Measurements from ENCODE around the gene SPAG9.
"Not testable (repeated sequence)": the region's sequence is repeated elsewhere in the genome, so short reads cannot be mapped to it uniquely, and the experiment has no call there.

SPAG9 gene

DNA sequence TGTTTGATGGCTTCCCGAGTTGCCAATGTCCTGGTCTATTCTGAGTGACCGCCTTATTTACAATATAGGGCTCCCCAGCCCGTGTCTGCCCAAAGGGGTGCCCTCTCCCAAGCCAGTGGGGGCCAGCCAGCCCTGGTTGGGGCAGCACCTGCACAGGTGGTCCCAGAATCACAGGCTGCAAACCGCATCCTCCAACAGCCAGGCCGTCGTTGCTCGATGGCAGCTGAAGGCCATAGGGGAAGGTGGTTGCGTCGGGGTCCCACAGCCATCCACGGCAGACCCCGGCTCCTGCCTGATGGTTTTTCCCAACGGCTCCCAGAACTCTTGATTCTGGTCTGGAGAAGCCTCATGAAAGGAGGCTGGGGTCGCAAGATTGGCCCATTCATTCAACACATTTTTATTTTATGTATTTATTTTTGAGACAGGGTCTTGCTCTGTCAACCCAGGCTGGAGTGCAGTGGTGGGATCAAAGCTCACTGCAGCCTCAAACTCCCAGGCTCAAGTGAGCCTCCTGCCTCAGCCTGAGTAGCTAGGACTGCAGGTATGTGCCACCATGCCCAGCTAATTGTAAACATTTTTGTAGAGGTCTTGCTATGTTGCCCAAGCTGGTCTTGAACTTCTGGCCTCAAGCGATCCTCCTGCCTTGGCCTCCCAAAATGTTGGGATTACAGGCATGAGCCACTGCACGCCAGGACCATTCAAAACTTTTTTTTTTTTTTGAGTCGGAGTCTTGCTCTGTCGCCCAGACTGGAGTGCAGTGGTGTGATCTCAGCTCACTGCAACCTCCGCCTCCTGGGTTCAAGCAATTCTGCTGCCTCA lies 175.6 kb downstream of the SPAG9 start:
- Histone ChIP-seq H3K36me3 (ENCODE audit: insufficient read depth, low read length) (no peaks in the 10 kb centered on the region), H3K4me3 (no peak overlapping the region), H3K9me3 (ENCODE audit: low read depth, low read length) (no peaks in the 10 kb centered on the region), H3K27ac (no peak overlapping the region), H3K9ac (ENCODE audit: insufficient read length) (no peak overlapping the region)
- no peak for DNase-seq (ENCODE audit: low read depth, low spot score)
- TF ChIP-seq EZH2 (IDR thresholded peaks at IDR 0.05) (no peak), FOXP2 (optimal IDR thresholded peaks at IDR 0.05; ENCODE audit: control extremely low read depth, extremely low read length, insufficient read depth) (no peak), POLR2AphosphoS5 (IDR thresholded peaks at IDR 0.05; ENCODE audit: borderline replicate concordance, low read depth, low read length) (no peak)

DNA sequence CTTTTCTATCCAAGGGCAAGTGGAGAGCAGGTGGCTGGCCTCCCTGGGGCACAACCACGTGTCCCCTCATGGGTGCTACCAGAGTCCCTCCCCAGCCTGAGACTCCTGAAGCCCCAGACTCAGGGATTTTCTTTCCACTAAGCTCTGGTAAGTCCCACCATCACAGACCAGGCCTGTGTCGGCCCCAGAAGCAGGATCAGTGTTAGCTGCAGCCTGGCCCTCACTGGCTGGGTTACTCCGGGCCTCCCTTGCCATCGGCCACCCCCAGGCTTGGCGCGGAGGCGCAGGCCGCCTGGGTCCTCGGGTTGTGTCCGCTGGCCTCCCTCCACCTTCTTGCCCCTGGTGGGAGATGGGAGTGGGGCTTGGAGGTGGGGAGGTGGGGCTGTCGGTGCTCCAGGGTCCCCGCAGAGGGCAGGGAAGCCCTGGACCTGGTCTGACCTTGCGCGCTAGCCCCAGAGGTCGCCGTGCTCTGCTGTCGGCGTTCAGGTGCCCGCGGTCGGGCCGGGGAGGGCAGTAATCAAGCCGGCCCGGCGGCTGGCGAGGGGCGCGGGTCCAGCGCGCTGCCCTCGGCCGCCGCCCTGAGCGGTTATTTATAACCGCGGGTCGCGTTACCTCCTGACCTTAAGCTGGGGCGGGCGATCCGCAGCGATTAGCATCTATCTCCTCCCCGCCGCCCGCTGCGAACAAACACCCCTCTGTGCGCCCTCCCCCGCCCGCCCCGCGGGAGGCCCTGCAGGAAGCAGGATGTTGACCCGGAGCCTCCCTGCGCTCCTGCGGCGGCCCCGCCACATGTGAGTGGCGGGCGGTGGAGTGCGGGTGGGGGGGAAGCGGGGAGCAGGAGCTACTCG lies 176.4 kb downstream of the SPAG9 start:
- Histone ChIP-seq H3K9ac (ENCODE audit: insufficient read length) (no peak overlapping the region), H3K36me3 (ENCODE audit: insufficient read depth, low read length) (no peaks in the 10 kb centered on the region), H3K4me3 (no peak overlapping the region), H3K9me3 (ENCODE audit: low read depth, low read length) (no peaks in the 10 kb centered on the region), H3K27ac (no peak overlapping the region)
- DNase-seq (ENCODE audit: low read depth, low spot score): no peak
- TF ChIP-seq POLR2AphosphoS5 (IDR thresholded peaks at IDR 0.05; ENCODE audit: borderline replicate concordance, low read depth, low read length) (no peak), EZH2 (IDR thresholded peaks at IDR 0.05) (no peak), FOXP2 (optimal IDR thresholded peaks at IDR 0.05; ENCODE audit: control extremely low read depth, extremely low read length, insufficient read depth) (no peak)

- no peaks in the 10 kb centered on the region for H3K9me3 ChIP-seq (ENCODE audit: low read depth, low read length)
- H3K36me3 ChIP-seq (ENCODE audit: insufficient read depth, low read length): no peaks in the 10 kb centered on the region
- H3K9ac ChIP-seq (ENCODE audit: insufficient read length): no peak overlapping the region
- no peak for TF ChIP-seq FOXP2 (optimal IDR thresholded peaks at IDR 0.05; ENCODE audit: control extremely low read depth, extremely low read length, insufficient read depth)
- TF ChIP-seq EZH2 (IDR thresholded peaks at IDR 0.05): no peak
- TF ChIP-seq POLR2AphosphoS5 (IDR thresholded peaks at IDR 0.05; ENCODE audit: borderline replicate concordance, low read depth, low read length): no peak
- H3K4me3 ChIP-seq: no peak overlapping the region
- no peak overlapping the region for H3K27ac ChIP-seq
- DNase-seq (ENCODE audit: low read depth, low spot score): no peak
Observed at GRCh38 chr17:50943575-50943933, 177.1 kb downstream of the SPAG9 start.

- DNase-seq (ENCODE audit: low read depth, low spot score); H3K9ac ChIP-seq (ENCODE audit: insufficient read length); H3K36me3 ChIP-seq (ENCODE audit: insufficient read depth, low read length); H3K4me3 ChIP-seq; H3K27ac ChIP-seq; H3K9me3 ChIP-seq (ENCODE audit: low read depth, low read length): not testable (repeated sequence)
Observed at GRCh38 chr17:50941676-50942048, 179.0 kb downstream of the SPAG9 start.

DNA sequence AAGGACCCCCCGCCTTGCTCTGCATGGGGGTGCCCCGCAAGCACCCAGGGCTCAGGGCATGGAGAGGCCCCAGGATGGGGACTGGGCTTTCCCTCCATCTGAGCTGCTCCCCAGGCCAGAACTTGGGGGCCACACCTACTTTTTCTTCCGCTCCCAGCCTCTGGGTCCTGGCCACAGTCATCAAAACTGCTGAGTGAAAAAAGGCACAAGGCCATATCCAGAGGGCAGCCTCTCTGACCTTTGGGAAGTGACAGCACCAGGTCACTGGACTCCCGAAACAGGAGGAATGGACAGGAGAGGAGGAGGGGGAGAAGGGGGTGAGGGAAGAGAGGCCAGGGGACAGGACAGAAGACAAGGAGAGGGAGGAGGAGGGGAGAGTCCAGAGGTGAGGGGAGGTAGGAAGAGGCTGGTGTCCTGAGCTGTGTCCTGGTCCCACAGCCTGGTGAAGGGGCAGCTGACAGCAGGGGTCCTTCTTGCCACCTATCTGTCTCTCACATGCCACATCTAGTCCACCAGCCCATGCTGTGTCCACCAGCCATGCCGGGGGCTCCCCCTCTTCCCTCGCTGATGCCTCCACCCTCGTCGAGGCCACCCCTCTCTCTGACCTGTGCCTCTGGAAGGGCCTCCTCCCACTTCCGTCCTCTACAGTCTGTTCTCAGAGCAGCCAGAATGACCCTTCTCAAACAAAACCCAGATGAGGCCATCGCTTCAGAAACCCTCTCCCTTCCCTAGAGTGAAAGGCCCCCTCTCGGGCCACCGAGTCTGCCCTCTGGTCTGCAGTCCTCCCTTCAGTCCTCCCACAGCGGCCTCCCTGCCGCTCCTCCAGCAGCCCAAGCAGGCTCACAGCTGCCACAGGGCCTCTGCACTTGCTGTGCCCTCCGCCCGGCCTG lies 180.6 kb downstream of the SPAG9 start:
- H3K9ac ChIP-seq (ENCODE audit: insufficient read length): no peak overlapping the region
- TF ChIP-seq POLR2AphosphoS5 (IDR thresholded peaks at IDR 0.05; ENCODE audit: borderline replicate concordance, low read depth, low read length) (no peak), FOXP2 (optimal IDR thresholded peaks at IDR 0.05; ENCODE audit: control extremely low read depth, extremely low read length, insufficient read depth) (no peak), EZH2 (IDR thresholded peaks at IDR 0.05) (no peak)
- H3K4me3 ChIP-seq: no peak overlapping the region
- no peaks in the 10 kb centered on the region for H3K36me3 ChIP-seq (ENCODE audit: insufficient read depth, low read length)
- no peak overlapping the region for H3K27ac ChIP-seq
- DNase-seq (ENCODE audit: low read depth, low spot score): no peak
- no peaks in the 10 kb centered on the region for H3K9me3 ChIP-seq (ENCODE audit: low read depth, low read length)

DNA sequence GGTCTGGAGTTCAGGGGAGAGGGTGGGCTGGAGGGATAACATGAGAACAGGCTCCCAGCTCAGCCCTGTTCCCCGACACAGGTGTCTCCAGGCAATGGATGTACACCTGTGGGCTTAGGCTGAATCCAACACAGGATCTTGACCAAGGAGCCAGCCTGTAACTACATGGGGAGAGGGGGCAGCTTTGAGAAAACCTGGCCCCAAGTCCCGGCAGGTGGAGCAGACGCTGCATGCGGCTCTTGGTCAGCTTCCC lies 181.2 kb downstream of the SPAG9 start:
- Histone ChIP-seq H3K4me3 (no peak overlapping the region), H3K9me3 (ENCODE audit: low read depth, low read length) (no peaks in the 10 kb centered on the region), H3K27ac (no peak overlapping the region), H3K36me3 (ENCODE audit: insufficient read depth, low read length) (no peaks in the 10 kb centered on the region), H3K9ac (ENCODE audit: insufficient read length) (no peak overlapping the region)
- TF ChIP-seq POLR2AphosphoS5 (IDR thresholded peaks at IDR 0.05; ENCODE audit: borderline replicate concordance, low read depth, low read length): no peak
- TF ChIP-seq EZH2 (IDR thresholded peaks at IDR 0.05): no peak
- no peak for TF ChIP-seq FOXP2 (optimal IDR thresholded peaks at IDR 0.05; ENCODE audit: control extremely low read depth, extremely low read length, insufficient read depth)
- DNase-seq (ENCODE audit: low read depth, low spot score): no peak

DNA sequence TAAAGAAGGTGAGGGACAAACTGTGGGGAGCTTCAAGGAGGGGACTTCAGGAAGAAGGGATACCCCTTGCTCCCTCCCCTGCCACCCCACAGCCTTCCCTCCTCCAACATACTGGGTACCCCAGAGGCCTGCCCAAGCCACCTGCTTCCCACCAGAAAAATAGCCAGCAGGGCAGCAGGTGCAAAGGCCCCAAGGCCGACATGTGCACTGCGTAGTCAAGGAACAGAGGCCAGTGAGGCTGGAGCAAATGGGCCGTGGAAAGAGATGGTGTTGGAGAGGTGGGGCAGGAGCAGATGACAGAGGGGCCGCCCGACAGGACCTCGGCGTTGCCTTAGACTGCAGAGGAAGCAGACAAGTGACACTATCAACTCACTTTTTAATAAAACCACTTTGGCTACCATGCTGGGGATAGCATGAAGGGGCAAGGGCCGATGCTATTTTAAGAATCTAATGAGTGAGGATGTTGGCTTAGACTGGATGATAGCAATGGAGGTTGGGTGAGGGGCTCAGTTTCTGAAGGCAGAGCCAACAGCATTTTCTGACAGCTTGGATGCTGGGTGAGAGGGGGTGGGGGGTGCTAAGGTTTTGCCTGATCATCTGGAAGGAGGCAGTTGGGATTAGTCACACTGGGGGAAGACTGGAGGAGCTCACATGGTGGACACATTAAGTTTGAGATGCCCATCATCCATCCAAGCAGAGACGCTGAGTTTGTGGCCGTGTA lies 181.7 kb downstream of the SPAG9 start:
- Histone ChIP-seq H3K9me3 (ENCODE audit: low read depth, low read length) (no peaks in the 10 kb centered on the region), H3K27ac (no peak overlapping the region), H3K36me3 (ENCODE audit: insufficient read depth, low read length) (no peaks in the 10 kb centered on the region), H3K9ac (ENCODE audit: insufficient read length) (no peak overlapping the region), H3K4me3 (no peak overlapping the region)
- no peak for TF ChIP-seq EZH2 (IDR thresholded peaks at IDR 0.05)
- no peak for TF ChIP-seq FOXP2 (optimal IDR thresholded peaks at IDR 0.05; ENCODE audit: control extremely low read depth, extremely low read length, insufficient read depth)
- no peak for TF ChIP-seq POLR2AphosphoS5 (IDR thresholded peaks at IDR 0.05; ENCODE audit: borderline replicate concordance, low read depth, low read length)
- no peak for DNase-seq (ENCODE audit: low read depth, low spot score)

DNA sequence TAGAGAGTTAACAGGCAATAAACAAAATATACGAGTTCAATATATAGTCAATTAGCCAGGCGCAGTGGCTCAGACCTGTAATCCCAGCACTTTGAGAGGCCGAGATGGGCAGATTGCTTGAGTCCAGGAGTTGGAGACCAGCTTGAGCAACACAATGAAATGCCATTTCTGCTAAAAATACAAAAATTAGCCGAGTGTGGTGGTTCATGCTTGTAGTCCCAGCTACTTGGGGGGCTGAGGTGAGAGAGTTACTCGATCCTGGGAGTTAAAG lies 184.7 kb downstream of the SPAG9 start:
- H3K9me3 ChIP-seq (ENCODE audit: low read depth, low read length): no peaks in the 10 kb centered on the region
- no peak for DNase-seq (ENCODE audit: low read depth, low spot score)
- H3K9ac ChIP-seq (ENCODE audit: insufficient read length): no peak overlapping the region
- H3K4me3 ChIP-seq: no peak overlapping the region
- no peak for TF ChIP-seq POLR2AphosphoS5 (IDR thresholded peaks at IDR 0.05; ENCODE audit: borderline replicate concordance, low read depth, low read length)
- no peak for TF ChIP-seq FOXP2 (optimal IDR thresholded peaks at IDR 0.05; ENCODE audit: control extremely low read depth, extremely low read length, insufficient read depth)
- TF ChIP-seq EZH2 (IDR thresholded peaks at IDR 0.05): no peak
- H3K27ac ChIP-seq: no peak overlapping the region
- no peaks in the 10 kb centered on the region for H3K36me3 ChIP-seq (ENCODE audit: insufficient read depth, low read length)
